Tibial artery (tissue), 4 donors: ENCODE results near the gene GATB.
"Not testable (repeated sequence)": the region's sequence is repeated elsewhere in the genome, so short reads cannot be mapped to it uniquely, and the experiment has no call there.

Experiments used
- DNase-seq, 2 donors: peaks; one replicate each; pipeline ENCODE4 v3.0.0-alpha.2; 2019
- H3K27ac ChIP-seq, 2 donors: fragments of 200-600 bp; sonication (generic) in 1 of 2; 1 replicate in 1 of 2; 2 replicates in 1 of 2; pipeline ENCODE4 v1.5.1; 2018 to 2019; ENCODE audit warnings: mild to moderate bottlenecking in 1 of 2
- H3K27me3 ChIP-seq, 2 donors: fragments of 200-600 bp; sonication (generic) in 1 of 2; one replicate each; pipeline versions ENCODE4 v1.5.1 to v1.6.0; 2016 to 2019
- H3K36me3 ChIP-seq, 3 donors: fragments of 200-600 bp; sonication (generic) in 2 of 3; one replicate each; pipeline ENCODE4 v1.5.1; 2016 to 2019; ENCODE audit warnings: mild to moderate bottlenecking in 2 of 3
- H3K4me1 ChIP-seq, 4 donors: fragments of 200-600 bp; sonication (generic) in 2 of 4; 1 replicate in 3 of 4; 2 replicates in 1 of 4; pipeline ENCODE4 v1.5.1; 2016 to 2019
- H3K4me3 ChIP-seq, 2 donors: fragments of 200-600 bp; sonication (generic) in 1 of 2; 1 replicate in 1 of 2; 2 replicates in 1 of 2; pipeline ENCODE4 v1.5.1; 2018 to 2019; ENCODE audit warnings: mild to moderate bottlenecking in 2 of 2
- H3K9me3 ChIP-seq, 3 donors: fragments of 200-600 bp; sonication (generic) in 1 of 3; one replicate each; pipeline ENCODE4 v1.5.1; 2016 to 2019
- intact Hi-C: fragments of 100-400 bp; cut with DNase I; formaldehyde crosslinking; loops from one replicate; pipeline ENCODE4 v1.15.0; 2023; ENCODE audit warnings: low total_unique reads
- TF ChIP-seq, protein P1 (sequence below), 2 experiments: fragments of 200-600 bp in 1 of 2; fragments of 450-650 bp in 1 of 2; IDR thresholded peaks; one replicate each; pipeline ENCODE4 v1.5.1; 2017 to 2019; ENCODE audit warnings: antibody characterized with exemption in 2 of 2, mild to moderate bottlenecking in 1 of 2, moderate library complexity in 1 of 2

GATB gene

DNA sequence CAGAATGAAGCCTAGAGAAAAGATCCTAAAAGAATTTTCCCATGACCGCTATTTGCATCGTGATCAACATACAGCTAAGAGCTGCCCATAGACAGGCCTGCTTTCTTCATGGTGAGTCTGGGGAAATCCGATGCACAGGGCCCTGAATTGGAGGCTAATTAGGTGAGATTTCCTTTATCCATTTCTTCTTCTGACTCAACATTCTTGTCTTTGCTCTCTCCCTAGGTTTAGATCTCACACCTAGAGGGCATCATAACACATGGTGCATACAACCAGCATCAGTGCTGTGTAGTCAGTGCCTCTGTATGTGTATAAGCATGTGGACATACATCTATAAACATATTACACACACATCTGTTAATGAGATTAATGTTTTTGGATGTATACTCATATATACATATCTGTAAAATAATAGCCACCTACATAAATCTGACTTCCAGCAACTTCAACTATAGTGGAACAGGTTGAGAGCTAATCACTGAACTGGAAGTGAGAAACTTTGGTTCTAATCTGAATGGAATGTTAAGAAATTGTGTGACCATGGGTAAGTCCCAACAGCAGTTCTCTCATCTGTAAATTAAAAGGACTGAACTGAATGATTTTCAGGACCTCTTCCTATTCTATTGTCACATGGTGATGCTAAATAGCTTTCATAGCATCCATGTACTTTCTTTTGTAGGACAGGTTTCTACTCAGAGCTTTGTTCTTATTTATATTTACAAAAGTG, 17.5 kb downstream of the GATB start:
- Histone ChIP-seq H3K4me1 (peaks cover 0 to 13% (median 0%) of the 10 kb centered on the region in 4 donors), H3K4me3 (no peak overlapping the region), H3K36me3 (peaks cover 0 to 17% (median 3%) of the 10 kb centered on the region in 3 donors), H3K9me3 (no peaks in the 10 kb centered on the region), H3K27me3 (no peaks in the 10 kb centered on the region), H3K27ac (no peak overlapping the region)
- intact Hi-C loops, result no loop called here
- no peak for DNase-seq
- TF ChIP-seq, protein P1, sequence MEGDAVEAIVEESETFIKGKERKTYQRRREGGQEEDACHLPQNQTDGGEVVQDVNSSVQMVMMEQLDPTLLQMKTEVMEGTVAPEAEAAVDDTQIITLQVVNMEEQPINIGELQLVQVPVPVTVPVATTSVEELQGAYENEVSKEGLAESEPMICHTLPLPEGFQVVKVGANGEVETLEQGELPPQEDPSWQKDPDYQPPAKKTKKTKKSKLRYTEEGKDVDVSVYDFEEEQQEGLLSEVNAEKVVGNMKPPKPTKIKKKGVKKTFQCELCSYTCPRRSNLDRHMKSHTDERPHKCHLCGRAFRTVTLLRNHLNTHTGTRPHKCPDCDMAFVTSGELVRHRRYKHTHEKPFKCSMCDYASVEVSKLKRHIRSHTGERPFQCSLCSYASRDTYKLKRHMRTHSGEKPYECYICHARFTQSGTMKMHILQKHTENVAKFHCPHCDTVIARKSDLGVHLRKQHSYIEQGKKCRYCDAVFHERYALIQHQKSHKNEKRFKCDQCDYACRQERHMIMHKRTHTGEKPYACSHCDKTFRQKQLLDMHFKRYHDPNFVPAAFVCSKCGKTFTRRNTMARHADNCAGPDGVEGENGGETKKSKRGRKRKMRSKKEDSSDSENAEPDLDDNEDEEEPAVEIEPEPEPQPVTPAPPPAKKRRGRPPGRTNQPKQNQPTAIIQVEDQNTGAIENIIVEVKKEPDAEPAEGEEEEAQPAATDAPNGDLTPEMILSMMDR (IDR thresholded peaks at IDR 0.05), result no peak

DNA sequence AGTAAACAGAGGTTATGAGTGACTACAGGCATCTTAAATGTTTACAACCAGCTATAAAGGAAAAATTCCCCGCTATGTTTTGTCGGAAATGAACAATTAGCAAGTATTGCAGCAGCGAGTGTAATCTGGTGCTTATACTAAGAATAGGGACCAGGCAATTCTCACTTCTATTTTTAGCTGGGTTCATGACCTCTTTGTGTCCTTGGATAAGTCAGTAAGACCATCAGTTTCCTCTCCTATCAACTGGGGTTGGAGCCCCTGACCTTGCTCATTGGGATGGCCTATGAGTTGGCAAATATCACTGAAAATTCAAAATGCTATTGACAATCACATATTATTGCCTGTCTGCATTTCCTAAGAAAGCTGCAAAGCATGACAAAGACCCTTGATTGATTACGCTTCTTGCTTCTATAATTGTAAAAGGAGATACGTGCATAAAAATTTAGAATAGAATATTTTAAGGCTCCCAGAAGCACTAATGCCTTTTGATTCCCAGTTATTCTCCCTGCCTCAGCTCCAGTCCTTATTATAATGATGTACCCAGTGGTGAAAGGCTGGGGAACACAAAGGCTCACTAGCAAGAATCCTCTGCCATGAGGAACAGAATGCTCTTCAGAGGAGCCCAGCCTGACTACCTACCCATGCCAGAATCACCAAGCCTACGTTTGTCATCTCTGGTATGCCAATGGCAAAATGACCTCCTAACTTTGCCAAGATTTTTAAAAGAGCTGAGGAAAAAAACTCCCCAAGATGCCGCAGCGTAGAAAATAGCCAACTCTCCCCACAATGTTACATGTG, 21.9 kb downstream of the GATB start:
- Histone ChIP-seq H3K4me1 (no peaks in the 10 kb centered on the region), H3K27me3 (no peaks in the 10 kb centered on the region), H3K27ac (no peak overlapping the region), H3K4me3 (no peak overlapping the region), H3K9me3 (peaks cover 0 to 12% (median 8%) of the 10 kb centered on the region in 3 donors), H3K36me3 (peaks cover 14 to 35% (median 20%) of the 10 kb centered on the region in 3 donors)
- no peak for DNase-seq
- intact Hi-C loops, result no loop called here
- TF ChIP-seq, protein P1 (IDR thresholded peaks at IDR 0.05), result no peak

DNA sequence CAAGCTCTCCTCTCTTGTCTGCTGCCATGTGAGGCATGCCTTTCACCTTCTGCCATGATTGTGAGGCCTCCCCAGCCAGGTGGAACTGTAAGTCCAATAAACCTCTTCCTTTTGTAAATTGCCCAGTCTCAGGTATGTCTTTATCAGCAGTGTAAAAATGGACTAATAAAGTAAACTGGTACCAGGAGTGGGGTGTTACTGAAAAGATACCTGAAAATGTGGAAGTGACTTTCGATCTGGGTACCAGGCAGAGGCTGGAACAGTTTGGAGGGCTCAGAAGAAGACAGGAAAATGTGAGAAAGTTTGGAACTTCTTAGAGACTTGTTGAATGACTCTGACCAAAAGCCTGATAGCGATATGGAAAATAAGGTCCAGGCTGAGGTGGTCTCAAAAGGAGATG, 24.0 kb downstream of the GATB start:
- Histone ChIP-seq H3K36me3 (peaks cover 14 to 35% (median 20%) of the 10 kb centered on the region in 3 donors), H3K9me3 (peaks cover 0 to 12% (median 8%) of the 10 kb centered on the region in 3 donors)
- intact Hi-C loops, DNase-seq, H3K27ac ChIP-seq, H3K4me3 ChIP-seq, H3K27me3 ChIP-seq, H3K4me1 ChIP-seq: not testable (repeated sequence)

DNA sequence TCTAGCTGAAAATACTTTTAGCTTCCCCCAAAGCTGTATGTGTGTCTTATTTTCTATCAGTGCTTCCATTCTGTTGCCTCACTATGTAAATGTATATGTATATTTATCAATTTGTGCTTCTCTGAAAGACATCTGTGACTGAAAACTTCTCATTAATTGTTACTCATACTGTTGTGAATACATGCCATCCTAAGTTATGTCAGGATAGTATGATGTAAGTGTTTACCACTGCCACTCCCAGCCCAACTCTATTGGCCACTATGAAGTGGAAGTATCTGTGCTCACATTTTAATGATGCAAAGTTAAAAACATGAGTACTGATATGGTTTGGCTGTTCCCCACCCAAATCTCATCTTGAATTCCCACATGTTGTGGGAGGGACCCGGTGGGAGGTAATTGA, 24.4 kb downstream of the GATB start:
- Histone ChIP-seq H3K9me3 (peaks cover 0 to 12% (median 8%) of the 10 kb centered on the region in 3 donors), H3K4me3 (no peak overlapping the region), H3K27me3 (no peaks in the 10 kb centered on the region), H3K36me3 (peaks cover 14 to 35% (median 20%) of the 10 kb centered on the region in 3 donors), H3K4me1 (no peaks in the 10 kb centered on the region), H3K27ac (no peak overlapping the region)
- TF ChIP-seq, protein P1 (IDR thresholded peaks at IDR 0.05), result no peak
- intact Hi-C loops, result no loop called here
- no peak for DNase-seq

DNA sequence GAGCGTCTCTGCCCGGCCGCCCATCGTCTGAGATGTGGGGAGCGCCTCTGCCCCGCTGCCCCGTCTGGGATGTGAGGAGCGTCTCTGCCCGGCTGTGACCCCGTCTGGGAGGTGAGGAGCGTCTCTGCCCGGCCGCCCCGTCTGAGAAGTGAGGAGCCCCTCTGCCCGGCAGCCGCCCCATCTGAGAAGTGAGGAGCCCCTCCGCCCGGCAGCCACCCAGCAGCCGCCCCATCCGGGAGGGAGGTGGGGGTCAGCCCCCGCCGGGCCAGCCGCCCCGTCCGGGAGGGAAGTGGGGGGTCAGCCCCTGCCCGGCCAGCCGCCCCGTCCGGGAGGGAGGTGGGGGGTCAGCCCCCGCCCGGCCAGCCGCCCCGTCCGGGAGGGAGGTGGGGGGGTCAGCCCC, 29.1 kb downstream of the GATB start:
- H3K4me3 ChIP-seq, H3K9me3 ChIP-seq, DNase-seq, intact Hi-C loops, H3K27me3 ChIP-seq, H3K4me1 ChIP-seq, H3K36me3 ChIP-seq, H3K27ac ChIP-seq: not testable (repeated sequence)

DNA sequence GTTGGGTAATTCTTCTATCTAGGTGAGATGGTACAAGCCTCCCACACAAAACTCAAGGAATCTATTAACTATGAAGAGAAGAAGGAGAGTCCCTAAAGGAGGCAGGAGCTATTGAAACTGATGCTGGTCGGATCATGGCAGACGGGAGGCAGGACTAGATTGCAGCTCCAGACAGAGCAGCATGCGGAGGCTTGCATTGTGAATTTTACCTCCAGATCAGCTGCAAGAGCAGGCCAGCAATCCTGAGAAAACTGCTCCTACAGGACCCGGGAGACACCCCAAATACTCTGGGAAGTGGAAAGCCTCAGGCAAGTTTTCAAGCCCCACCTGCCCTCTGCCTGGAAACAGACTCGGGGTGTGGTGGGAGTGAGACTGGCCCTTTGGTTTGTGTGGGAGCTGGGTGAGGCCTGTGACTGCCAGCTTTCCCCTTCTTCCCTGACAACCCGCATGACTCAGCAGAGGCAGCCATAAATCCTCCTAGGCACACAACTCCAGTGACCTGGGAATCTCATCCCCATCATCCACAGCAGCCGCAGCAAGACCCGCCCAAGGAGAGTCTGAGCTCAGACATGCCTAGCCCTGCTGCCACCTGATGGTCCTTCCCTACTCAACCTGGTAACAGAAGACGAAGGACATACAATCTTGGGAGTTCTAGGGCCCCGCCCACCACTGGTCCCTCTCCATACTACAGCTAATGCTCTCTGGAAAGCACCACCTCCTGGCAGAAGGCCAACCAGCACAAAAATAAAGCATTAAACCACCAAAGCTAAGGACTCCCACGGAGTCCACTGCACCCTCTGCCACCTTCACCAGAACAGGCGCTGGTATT, 30.9 kb downstream of the GATB start:
- Histone ChIP-seq H3K9me3 (no peaks in the 10 kb centered on the region), H3K4me1 (no peaks in the 10 kb centered on the region), H3K4me3 (no peak overlapping the region), H3K27me3 (no peaks in the 10 kb centered on the region), H3K27ac (no peak overlapping the region), H3K36me3 (no peaks in the 10 kb centered on the region)
- TF ChIP-seq, protein P1 (IDR thresholded peaks at IDR 0.05), result no peak
- DNase-seq, result no peak
- intact Hi-C loops, result no loop called here
